PC-3 (cell line): ENCODE data around the gene ARL6IP6.

Source experiments
- EZH2 ChIP-seq: fragments of 300-600 bp; sonication (generic); IDR thresholded peaks from one replicate; pipeline ENCODE4 v1.6.1; 2017; ENCODE audit warnings: antibody characterized with exemption, mild to moderate bottlenecking, low read length; ENCODE audit not compliant: unreplicated experiment
- EZH2phosphoT487 ChIP-seq: fragments of 300-600 bp; sonication (generic); IDR thresholded peaks from 2 replicates; pipeline ENCODE4 v1.6.1; 2018; ENCODE audit warnings: mild to moderate bottlenecking, antibody characterized with exemption, low read length, borderline replicate concordance
- TF ChIP-seq, protein P1 (sequence below): fragments of 300-600 bp; sonication (generic); conservative IDR thresholded peaks from 2 replicates; pipeline ENCODE4 v1.5.1; 2017; ENCODE audit warnings: antibody characterized with exemption, low read depth, mild to moderate bottlenecking, low read length

DNA sequence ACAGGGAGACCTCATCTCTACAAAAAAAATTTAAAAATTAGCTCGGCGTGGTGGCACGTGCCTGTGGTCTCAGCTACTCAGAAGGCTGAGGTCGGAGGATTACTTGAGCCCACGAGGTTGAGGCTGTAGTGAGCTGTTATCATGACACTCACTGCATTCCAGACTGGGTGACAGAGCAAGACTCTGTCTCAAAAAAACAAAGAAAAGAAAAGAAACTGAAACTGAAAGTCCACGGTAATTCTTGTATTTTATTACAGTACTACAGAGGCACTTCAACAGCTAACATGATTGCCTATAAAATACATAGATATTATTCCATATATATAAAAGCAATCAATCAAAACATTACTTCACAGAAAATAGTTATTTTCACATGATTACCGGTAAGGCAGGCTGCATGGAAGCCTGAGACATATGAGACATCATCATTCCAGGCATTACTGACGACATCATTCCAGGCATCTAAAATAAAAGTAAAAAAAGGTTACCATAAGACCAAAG lies 24.2 kb upstream of the ARL6IP6 start:
- TF ChIP-seq, protein P1, sequence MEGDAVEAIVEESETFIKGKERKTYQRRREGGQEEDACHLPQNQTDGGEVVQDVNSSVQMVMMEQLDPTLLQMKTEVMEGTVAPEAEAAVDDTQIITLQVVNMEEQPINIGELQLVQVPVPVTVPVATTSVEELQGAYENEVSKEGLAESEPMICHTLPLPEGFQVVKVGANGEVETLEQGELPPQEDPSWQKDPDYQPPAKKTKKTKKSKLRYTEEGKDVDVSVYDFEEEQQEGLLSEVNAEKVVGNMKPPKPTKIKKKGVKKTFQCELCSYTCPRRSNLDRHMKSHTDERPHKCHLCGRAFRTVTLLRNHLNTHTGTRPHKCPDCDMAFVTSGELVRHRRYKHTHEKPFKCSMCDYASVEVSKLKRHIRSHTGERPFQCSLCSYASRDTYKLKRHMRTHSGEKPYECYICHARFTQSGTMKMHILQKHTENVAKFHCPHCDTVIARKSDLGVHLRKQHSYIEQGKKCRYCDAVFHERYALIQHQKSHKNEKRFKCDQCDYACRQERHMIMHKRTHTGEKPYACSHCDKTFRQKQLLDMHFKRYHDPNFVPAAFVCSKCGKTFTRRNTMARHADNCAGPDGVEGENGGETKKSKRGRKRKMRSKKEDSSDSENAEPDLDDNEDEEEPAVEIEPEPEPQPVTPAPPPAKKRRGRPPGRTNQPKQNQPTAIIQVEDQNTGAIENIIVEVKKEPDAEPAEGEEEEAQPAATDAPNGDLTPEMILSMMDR = no peak
- TF ChIP-seq EZH2phosphoT487 (no peak), EZH2 (no peak)
